SH-SY5Y (cell line): Measurements from ENCODE around the gene SSMEM1.

Experiments used
- GATA2 ChIP-seq: IDR thresholded peaks from 2 replicates; pipeline ENCODE4 v1.6.1; 2011; ENCODE audit warnings: mild to moderate bottlenecking, low read depth, low read length
- GATA3 ChIP-seq: IDR thresholded peaks from 2 replicates; pipeline ENCODE4 v1.6.1; 2011; ENCODE audit warnings: low read depth, mild to moderate bottlenecking, low read length, moderate library complexity

DNA sequence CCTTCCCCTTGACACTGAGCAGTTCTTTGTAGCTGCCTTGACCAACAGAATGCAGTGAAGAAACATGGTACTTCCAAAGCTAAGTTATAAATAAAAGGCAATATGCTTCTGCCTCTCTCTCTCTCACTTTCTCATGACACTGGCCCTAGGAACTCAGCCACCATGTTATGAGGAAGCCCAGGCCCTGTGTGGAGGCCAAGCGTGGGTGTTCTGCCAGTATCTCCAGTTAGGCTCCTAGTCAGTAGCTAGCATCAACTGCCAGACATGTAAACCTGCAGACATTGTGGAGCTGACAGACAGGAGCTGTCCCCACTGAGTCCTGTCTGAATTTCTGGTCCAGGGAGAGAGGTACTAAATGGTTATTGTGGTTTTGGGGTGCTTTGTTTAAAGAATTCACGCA is 47.6 kb upstream of the SSMEM1 start:
- no peak for TF ChIP-seq GATA2
- TF ChIP-seq GATA3: no peak
